ENCODE measurements around the gene DOP1A.

Gene DOP1A

DNA sequence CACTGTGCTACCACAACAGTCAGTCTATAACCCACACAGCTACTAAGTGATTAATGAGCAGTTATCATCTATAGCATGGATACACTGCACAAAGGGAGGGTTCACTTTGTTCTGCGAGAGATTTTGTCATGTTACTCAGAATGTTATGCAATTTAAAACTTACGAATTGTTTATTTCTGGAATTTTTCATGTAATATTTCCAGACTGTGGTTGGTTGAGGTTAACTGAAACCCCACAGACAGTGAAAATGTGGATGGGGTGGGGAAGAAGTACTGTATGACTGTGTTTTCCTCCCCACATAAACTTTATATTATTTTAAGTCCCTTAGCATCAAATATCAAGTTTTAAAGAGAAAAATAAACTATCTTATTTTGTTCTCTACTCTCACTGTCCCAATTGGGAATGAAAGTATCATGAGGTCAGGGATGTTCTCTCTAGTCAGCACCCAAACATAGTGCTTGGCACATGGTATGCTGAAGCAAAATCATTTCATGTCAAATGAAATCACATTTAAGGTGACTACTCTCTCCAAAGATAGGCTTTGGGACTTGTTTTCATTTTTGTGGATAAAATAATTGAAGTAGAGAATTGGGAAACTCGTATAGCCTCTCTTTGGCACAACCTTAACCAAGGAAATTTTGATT is 25.4 kb downstream of the DOP1A start:
- CTCF ChIA-PET: no interaction called here
- no peak for TF ChIP-seq FOXK2 (IDR thresholded peaks at IDR 0.05)
- TF ChIP-seq ARNT (IDR thresholded peaks at IDR 0.05): no peak
- no peak for TF ChIP-seq SUZ12 (IDR thresholded peaks at IDR 0.05)
- TF ChIP-seq TARDBP (IDR thresholded peaks at IDR 0.05): no peak
- TF ChIP-seq ZNF384 (IDR thresholded peaks at IDR 0.05): no peak
- no peak for TF ChIP-seq CTBP1 (IDR thresholded peaks at IDR 0.05; ENCODE audit: borderline replicate concordance)
- TF ChIP-seq L3MBTL2 (conservative IDR thresholded peaks at IDR 0.05): no peak
- no peak for TF ChIP-seq BHLHE40 (IDR thresholded peaks at IDR 0.05; ENCODE audit: borderline replicate concordance)
- TF ChIP-seq, protein P1, sequence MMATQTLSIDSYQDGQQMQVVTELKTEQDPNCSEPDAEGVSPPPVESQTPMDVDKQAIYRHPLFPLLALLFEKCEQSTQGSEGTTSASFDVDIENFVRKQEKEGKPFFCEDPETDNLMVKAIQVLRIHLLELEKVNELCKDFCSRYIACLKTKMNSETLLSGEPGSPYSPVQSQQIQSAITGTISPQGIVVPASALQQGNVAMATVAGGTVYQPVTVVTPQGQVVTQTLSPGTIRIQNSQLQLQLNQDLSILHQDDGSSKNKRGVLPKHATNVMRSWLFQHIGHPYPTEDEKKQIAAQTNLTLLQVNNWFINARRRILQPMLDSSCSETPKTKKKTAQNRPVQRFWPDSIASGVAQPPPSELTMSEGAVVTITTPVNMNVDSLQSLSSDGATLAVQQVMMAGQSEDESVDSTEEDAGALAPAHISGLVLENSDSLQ (IDR thresholded peaks at IDR 0.05): no peak
- no peak for TF ChIP-seq ELF4 (IDR thresholded peaks at IDR 0.05)
- no peak for TF ChIP-seq HDGF (IDR thresholded peaks at IDR 0.05; ENCODE audit: borderline replicate concordance)
- TF ChIP-seq SP1 (IDR thresholded peaks at IDR 0.05): no peak
- TF ChIP-seq LEF1 (IDR thresholded peaks at IDR 0.05; ENCODE audit: borderline replicate concordance): no peak
- no peak for TF ChIP-seq NFRKB (IDR thresholded peaks at IDR 0.05)
- no peak for TF ChIP-seq FOXM1 (IDR thresholded peaks at IDR 0.05; ENCODE audit: borderline replicate concordance)
- TF ChIP-seq FOXA1 (IDR thresholded peaks at IDR 0.05): no peak
- POLR2A ChIA-PET: no interaction called here
- DNase-seq (ENCODE audit: extremely low spot score): no peak

- no peak for TF ChIP-seq ZNF384 (IDR thresholded peaks at IDR 0.05)
- TF ChIP-seq, protein P1 (IDR thresholded peaks at IDR 0.05): no peak
- no peak for TF ChIP-seq SP1 (IDR thresholded peaks at IDR 0.05)
- no peak for TF ChIP-seq L3MBTL2 (conservative IDR thresholded peaks at IDR 0.05)
- no peak for TF ChIP-seq FOXK2 (IDR thresholded peaks at IDR 0.05)
- TF ChIP-seq CTBP1 (IDR thresholded peaks at IDR 0.05; ENCODE audit: borderline replicate concordance): no peak
- no peak for TF ChIP-seq HDGF (IDR thresholded peaks at IDR 0.05; ENCODE audit: borderline replicate concordance)
- no peak for TF ChIP-seq BHLHE40 (IDR thresholded peaks at IDR 0.05; ENCODE audit: borderline replicate concordance)
- ChIA-PET CTCF (no interaction called here), POLR2A (no interaction called here)
- no peak for DNase-seq (ENCODE audit: extremely low spot score)
Observed at GRCh38 chr6:83096791-83097190, 29.3 kb downstream of the DOP1A start.

DNA sequence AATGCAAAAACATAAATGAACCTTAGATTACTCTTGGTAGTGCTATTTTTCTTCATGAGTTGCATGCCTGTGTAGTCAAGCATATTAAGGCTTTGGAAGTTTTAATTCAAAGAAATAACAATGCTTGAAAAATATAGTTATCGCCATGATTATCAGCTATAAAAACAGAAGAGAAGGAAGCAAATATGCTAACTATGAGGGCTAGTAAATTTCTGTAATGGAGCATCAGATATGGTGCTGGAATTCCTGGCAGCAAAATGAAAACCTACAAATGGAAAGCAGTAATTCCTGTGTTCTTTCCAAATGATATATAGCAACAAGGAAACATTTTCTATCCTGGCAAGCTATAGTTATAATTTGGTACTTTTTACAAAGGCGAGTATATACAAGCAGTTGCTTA is 29.7 kb downstream of the DOP1A start:
- POLR2A ChIA-PET: no interaction called here
- TF ChIP-seq NFRKB (IDR thresholded peaks at IDR 0.05) (no peak), SP1 (IDR thresholded peaks at IDR 0.05) (no peak), FOXK2 (IDR thresholded peaks at IDR 0.05) (no peak), FOXM1 (IDR thresholded peaks at IDR 0.05; ENCODE audit: borderline replicate concordance) (no peak), HDGF (IDR thresholded peaks at IDR 0.05; ENCODE audit: borderline replicate concordance) (no peak), ZNF384 (IDR thresholded peaks at IDR 0.05) (no peak), BHLHE40 (IDR thresholded peaks at IDR 0.05; ENCODE audit: borderline replicate concordance) (no peak), TARDBP (IDR thresholded peaks at IDR 0.05) (no peak)
- TF ChIP-seq, protein P1 (IDR thresholded peaks at IDR 0.05): no peak
- CTCF ChIA-PET: no interaction called here
- no peak for DNase-seq (ENCODE audit: extremely low spot score)

- CTCF ChIA-PET: interaction anchor here (1.1 kb wide), 1 partner anchor 489 kb away, joined by 3 read pairs; no protein-coding TSS in a partner anchor
- TF ChIP-seq L3MBTL2 (conservative IDR thresholded peaks at IDR 0.05) (no peak), SP1 (IDR thresholded peaks at IDR 0.05) (no peak), ARNT (IDR thresholded peaks at IDR 0.05) (no peak), ZNF384 (IDR thresholded peaks at IDR 0.05) (no peak), BHLHE40 (IDR thresholded peaks at IDR 0.05; ENCODE audit: borderline replicate concordance) (no peak), HDGF (IDR thresholded peaks at IDR 0.05; ENCODE audit: borderline replicate concordance) (no peak), FOXA1 (IDR thresholded peaks at IDR 0.05) (no peak), TARDBP (IDR thresholded peaks at IDR 0.05) (no peak), FOXM1 (IDR thresholded peaks at IDR 0.05; ENCODE audit: borderline replicate concordance) (no peak), LEF1 (IDR thresholded peaks at IDR 0.05; ENCODE audit: borderline replicate concordance) (no peak), FOXK2 (IDR thresholded peaks at IDR 0.05) (no peak), ELF4 (IDR thresholded peaks at IDR 0.05) (no peak)
- TF ChIP-seq, protein P1 (IDR thresholded peaks at IDR 0.05): no peak
- POLR2A ChIA-PET: no interaction called here
Observed at GRCh38 chr6:83097675-83098074, 30.2 kb downstream of the DOP1A start.

DNA sequence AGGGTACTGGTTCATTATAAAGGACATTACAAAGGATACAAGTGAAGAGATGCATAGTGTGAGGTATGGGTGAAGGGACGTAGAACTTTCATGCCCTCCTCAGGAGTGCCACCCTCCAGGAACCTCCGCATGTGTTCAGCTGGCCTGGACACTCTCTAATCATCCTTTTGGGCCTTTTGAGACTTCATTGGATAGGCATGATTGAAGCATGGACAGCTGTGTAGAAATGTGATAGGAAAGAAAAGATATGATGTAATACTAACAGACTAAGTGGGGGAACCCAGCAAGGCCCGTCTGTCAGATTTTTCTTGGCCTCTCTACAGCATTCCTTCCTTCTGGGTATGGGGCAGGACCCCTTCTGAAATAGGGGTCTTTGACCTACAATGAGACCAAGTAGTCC is 31.1 kb downstream of the DOP1A start:
- CTCF ChIA-PET: interaction anchor here (0.6 to 1.1 kb wide), 2 partner anchors 123 to 490 kb away, joined by 3 read pairs; no protein-coding TSS in a partner anchor

More at GRCh38 chr6:83097675-83098074, 30.2 kb downstream of the DOP1A start:
- DNase-seq (ENCODE audit: extremely low spot score): no peak

More for the DNA sequence above, 31.1 kb downstream of the DOP1A start:
- TF ChIP-seq ZNF384 (IDR thresholded peaks at IDR 0.05): no peak
- no peak for TF ChIP-seq BHLHE40 (IDR thresholded peaks at IDR 0.05; ENCODE audit: borderline replicate concordance)
- TF ChIP-seq SUZ12 (IDR thresholded peaks at IDR 0.05): no peak
- TF ChIP-seq, protein P1 (IDR thresholded peaks at IDR 0.05): no peak
- no peak for TF ChIP-seq SP1 (IDR thresholded peaks at IDR 0.05)
- TF ChIP-seq L3MBTL2 (conservative IDR thresholded peaks at IDR 0.05): no peak
- no peak for TF ChIP-seq LEF1 (IDR thresholded peaks at IDR 0.05; ENCODE audit: borderline replicate concordance)
- TF ChIP-seq FOXM1 (IDR thresholded peaks at IDR 0.05; ENCODE audit: borderline replicate concordance): no peak
- TF ChIP-seq FOXK2 (IDR thresholded peaks at IDR 0.05): no peak
- no peak for TF ChIP-seq FOXA1 (IDR thresholded peaks at IDR 0.05)
- TF ChIP-seq CTBP1 (IDR thresholded peaks at IDR 0.05; ENCODE audit: borderline replicate concordance): no peak
- TF ChIP-seq NFRKB (IDR thresholded peaks at IDR 0.05): no peak
- TF ChIP-seq ARNT (IDR thresholded peaks at IDR 0.05): no peak
- no peak for TF ChIP-seq TARDBP (IDR thresholded peaks at IDR 0.05)
- no peak for TF ChIP-seq ELF4 (IDR thresholded peaks at IDR 0.05)
- TF ChIP-seq HDGF (IDR thresholded peaks at IDR 0.05; ENCODE audit: borderline replicate concordance): no peak
- no peak for DNase-seq (ENCODE audit: extremely low spot score)
- POLR2A ChIA-PET: no interaction called here
